Brain microvascular endothelial cell (primary cell): Measurements from ENCODE around the gene PLOD2.

Experiments
- DNase-seq: peaks from one replicate; pipeline ENCODE4 v3.0.0-alpha.2; 2020
- H3K27ac ChIP-seq: fragments of 250-450 bp; sonication (Bioruptor Pico); 2 replicates; pipeline ENCODE4 v1.5.1; 2020; ENCODE audit warnings: mild to moderate bottlenecking, moderate library complexity
- H3K27me3 ChIP-seq: fragments of 250-450 bp; sonication (Bioruptor Pico); replicated peaks from 2 replicates; pipeline ENCODE4 v1.5.1; 2020; ENCODE audit warnings: mild to moderate bottlenecking
- H3K36me3 ChIP-seq: fragments of 250-450 bp; sonication (Bioruptor Pico); replicated peaks from 2 replicates; pipeline ENCODE4 v1.5.1; 2020; ENCODE audit warnings: mild to moderate bottlenecking
- H3K4me3 ChIP-seq: 2 replicates; pipeline ENCODE4 v1.5.1; 2011; ENCODE audit warnings: low read depth, mild to moderate bottlenecking, control low read depth, low read length, moderate library complexity
- in situ Hi-C: cut with HindIII; loops from 2 replicates; pipeline ENCODE4 v1.10.0; 2017; ENCODE audit warnings: low sequenced_read_pairs, low pct_ligation_motif_present
- TF ChIP-seq, protein P1 (sequence below): IDR thresholded peaks from 2 replicates; pipeline ENCODE4 v1.5.1; 2011; ENCODE audit warnings: low read depth, mild to moderate bottlenecking, moderate library complexity, low read length, control low read depth, inconsistent platforms; ENCODE audit errors: missing control alignments

The PLOD2 gene

DNA sequence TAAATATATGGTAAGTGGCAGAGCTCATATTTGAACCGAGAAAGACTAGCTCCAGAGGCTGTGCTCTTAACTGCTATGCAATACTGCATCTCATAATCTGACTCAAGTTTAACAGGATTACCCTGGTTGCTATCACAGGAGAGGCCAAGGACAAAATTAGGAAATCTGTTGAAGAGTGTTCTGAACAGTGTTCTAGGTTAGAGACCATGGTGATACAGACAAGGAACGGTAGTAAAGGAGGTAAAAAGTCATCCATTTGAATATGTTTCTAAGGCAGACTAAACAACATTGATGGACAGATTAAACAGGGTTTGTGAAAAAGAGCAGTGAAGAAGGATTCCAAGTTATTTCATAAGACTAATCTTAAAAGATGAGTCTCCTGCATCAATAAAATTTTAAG lies 22.1 kb downstream of the PLOD2 start:
- in situ Hi-C loops = no loop called here
- Histone ChIP-seq H3K4me3 (no peak overlapping the region), H3K27me3 (no peaks in the 10 kb centered on the region), H3K27ac (no peak overlapping the region), H3K36me3 (no peaks in the 10 kb centered on the region)
- TF ChIP-seq, protein P1, sequence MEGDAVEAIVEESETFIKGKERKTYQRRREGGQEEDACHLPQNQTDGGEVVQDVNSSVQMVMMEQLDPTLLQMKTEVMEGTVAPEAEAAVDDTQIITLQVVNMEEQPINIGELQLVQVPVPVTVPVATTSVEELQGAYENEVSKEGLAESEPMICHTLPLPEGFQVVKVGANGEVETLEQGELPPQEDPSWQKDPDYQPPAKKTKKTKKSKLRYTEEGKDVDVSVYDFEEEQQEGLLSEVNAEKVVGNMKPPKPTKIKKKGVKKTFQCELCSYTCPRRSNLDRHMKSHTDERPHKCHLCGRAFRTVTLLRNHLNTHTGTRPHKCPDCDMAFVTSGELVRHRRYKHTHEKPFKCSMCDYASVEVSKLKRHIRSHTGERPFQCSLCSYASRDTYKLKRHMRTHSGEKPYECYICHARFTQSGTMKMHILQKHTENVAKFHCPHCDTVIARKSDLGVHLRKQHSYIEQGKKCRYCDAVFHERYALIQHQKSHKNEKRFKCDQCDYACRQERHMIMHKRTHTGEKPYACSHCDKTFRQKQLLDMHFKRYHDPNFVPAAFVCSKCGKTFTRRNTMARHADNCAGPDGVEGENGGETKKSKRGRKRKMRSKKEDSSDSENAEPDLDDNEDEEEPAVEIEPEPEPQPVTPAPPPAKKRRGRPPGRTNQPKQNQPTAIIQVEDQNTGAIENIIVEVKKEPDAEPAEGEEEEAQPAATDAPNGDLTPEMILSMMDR = no peak
- DNase-seq = no peak

DNA sequence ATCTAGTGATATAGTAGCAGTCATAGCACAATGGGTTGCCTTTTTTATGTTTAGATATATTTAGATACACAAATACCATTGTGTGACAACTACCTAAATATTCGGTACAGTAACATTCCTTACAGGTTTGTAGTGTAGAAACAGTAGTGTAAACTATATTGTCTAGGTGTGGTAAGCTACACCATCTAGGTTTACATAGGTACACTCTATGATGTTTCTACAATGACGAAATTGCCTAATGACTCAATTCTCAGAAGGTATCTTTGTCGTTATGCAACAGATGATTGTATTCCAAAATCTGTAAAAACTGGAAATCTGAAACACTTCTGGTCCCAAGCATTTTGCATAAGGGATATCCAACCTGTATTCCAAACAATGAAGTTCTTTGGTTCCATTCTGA lies 24.3 kb downstream of the PLOD2 start:
- H3K27ac ChIP-seq = no peak overlapping the region
- no peaks in the 10 kb centered on the region for H3K27me3 ChIP-seq
- no peaks in the 10 kb centered on the region for H3K36me3 ChIP-seq
- no peak for DNase-seq
- TF ChIP-seq, protein P1 = no peak
- in situ Hi-C loops = no loop called here
- H3K4me3 ChIP-seq = no peak overlapping the region

DNA sequence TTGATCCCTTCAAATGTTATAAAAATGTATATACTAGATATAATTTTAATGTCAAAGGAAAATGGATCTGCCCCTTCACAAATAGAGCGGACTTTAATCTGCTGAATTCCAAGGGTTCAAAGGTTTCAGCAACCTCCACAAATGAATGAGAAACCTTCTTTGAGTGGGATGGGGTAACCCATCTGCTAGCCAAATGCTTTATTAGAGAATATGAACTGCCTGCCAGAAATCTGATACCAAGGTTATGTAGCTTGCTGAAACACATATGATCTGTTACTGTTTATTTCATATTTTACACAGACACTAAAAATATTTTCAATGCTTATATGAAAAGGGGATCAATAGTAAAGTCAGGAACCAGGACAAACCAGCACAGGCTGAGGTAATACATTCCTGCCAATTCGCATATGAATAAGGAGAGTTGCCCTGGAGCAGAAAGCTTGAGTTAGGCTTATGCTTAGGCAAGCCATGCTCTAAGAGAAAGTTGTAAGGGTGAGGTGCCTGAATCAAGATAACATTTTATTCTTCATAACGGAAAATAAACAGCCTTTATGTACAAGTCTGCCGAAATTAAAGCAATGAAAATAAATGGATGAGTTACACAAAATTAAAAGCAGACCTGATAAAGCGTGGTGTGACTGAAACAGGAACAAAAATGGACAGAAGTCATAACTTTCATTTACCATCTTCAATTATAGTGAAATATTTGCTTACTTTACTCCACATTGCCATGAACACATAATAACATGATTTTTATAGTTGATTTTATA lies 26.5 kb downstream of the PLOD2 start:
- Histone ChIP-seq H3K36me3 (no peaks in the 10 kb centered on the region), H3K27ac (no peak overlapping the region), H3K4me3 (no peak overlapping the region), H3K27me3 (no peaks in the 10 kb centered on the region)
- DNase-seq = no peak
- TF ChIP-seq, protein P1 = no peak
- in situ Hi-C loops = no loop called here

DNA sequence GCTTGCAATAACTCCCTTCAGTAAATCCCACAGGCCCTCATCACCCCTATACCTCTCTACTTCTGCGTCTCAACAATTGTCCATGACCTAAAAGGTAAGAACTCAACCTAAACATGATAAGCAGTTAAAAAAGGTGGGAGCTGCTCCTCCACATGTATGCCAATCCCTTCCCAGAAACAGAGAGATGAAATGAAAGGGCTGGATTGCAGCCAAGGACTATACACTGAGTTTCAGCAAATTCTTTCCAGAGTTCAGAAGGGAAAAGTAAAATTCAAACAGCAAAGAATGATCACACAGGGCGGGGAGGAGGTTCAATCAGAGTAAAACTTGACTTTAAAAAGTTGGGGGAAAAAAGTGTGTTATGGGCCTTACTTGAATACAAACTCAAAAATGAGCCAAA lies 27.5 kb downstream of the PLOD2 start:
- TF ChIP-seq, protein P1 = no peak

DNA sequence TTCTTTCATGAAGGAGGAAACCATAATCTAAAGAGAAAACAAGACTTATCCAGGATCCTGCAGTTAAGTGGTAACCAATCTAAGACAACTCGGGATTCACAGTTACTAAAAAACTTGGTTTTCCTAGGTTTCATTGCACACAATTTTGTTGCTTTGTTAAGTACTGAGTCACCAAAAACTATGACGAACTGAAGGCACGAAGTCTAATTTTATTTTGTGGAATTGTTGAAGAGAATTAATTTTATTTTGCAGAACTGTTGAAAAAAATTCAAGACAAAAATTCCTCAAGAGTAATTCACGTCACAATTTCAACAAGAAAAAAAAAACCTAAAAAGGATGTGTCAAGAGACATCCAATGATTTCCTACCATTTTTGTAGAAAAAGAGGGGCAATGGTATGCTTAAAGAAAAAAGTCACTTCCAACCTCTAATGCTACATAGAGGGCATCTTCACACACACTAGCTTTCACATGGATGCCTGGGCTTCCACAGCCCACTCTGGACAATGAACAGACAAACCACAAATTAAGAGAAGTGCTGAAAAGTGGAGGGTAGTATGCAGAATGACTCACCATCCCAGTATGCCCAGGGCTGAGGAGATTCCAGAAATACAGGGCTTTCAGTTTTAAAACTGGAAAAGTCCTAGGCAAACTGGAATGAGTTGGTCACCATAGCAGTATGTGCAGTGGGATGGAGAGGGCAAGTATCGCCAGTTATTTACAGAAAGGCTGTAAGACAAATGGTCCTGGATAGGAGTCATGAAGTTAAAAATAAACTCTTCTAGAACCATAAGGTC lies 29.2 kb downstream of the PLOD2 start:
- TF ChIP-seq, protein P1 = no peak
- peak overlapping the region; percentile 60 for H3K27ac ChIP-seq
- peak; percentile 65 for DNase-seq
- in situ Hi-C loops = no loop called here
- H3K27me3 ChIP-seq = no peaks in the 10 kb centered on the region
- H3K36me3 ChIP-seq = no peaks in the 10 kb centered on the region
- H3K4me3 ChIP-seq = no peak overlapping the region

More for the DNA sequence above, 27.5 kb downstream of the PLOD2 start:
- no peaks in the 10 kb centered on the region for H3K27me3 ChIP-seq
- no peaks in the 10 kb centered on the region for H3K36me3 ChIP-seq
- H3K4me3 ChIP-seq = no peak overlapping the region
- H3K27ac ChIP-seq = no peak overlapping the region
- DNase-seq = no peak
- in situ Hi-C loops = no loop called here
